CD4-positive, alpha-beta T cell treated with Interleukin-15 for 1 hour (primary cell): Measurements from ENCODE around the gene LDLRAD4.

Experiments used
- DNase-seq: peaks from one replicate; pipeline ENCODE4 v3.0.0-alpha.2; 2020

Gene LDLRAD4

DNA sequence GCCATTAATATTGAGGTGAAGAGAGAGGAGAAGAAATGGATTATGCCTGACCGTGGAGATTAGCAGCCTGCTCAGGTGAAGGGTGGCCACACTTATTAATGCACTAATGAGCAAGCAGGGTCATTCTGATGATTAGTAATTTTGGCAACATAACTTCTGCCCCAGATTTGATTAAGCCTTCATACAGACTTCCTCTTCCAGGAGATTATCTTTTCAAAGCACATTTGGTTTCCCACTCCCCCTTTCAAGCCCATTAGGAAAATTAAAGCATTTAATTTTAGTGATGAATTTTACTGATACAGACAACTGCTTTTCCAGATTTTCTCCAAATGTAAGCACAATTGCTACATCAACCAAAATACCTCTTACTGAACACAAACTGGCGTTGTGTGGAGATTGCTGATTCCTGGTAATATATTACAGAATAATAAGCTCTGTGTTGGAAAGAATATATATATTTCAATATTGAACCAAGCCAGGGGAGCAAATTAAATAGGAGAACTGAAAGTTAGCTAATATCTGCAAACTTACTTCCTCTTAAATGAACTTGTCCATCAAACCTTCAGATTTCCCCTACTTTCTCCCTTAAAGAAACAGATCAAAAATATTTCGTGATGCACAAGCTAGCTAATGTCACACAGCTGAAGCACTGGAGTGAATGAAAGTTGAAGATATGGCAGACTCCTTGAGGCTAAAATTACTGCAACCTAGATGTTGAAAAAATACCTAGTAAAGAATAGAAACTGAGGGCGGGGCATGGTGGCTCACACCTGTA lies 367.0 kb downstream of the LDLRAD4 start:
- DNase-seq: no peak

DNA sequence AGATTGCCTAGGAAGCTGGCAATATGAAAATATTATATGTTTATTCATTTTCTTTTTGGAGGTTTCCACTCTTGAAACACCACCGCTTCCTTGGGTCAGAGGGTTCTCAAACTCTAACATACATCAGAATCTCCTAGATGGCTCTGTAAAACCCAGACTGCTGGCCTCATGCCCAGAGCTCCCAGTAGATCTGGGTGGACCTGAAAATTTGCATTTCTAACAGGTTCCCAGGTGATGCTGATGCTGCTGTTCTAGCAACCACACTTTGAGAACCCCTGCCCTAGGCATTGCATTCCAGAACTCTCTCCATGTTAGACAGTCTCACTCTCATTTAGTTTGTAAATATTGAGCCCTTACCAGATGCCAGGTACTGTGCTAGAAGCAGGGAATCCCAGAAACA lies 368.4 kb downstream of the LDLRAD4 start:
- no peak for DNase-seq

DNA sequence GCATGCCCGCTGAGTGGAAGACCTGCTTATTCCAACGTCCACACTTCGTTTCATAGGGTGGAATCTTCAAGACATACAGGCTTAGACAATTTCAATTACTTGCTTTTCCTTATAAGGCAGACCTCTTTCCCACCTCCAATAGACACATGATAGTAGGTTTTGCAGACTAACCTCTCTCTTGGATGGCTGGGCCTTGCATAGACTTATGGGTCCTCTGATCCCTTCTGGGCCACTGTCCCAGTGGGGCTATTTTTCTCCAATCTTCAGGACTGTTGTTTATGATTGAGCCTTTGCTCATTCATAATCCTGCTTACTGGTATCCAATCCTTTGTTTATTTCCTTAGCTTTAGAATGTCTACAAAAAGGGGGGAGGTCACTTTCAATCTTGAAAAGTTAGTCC lies 368.9 kb downstream of the LDLRAD4 start:
- DNase-seq: no peak

DNA sequence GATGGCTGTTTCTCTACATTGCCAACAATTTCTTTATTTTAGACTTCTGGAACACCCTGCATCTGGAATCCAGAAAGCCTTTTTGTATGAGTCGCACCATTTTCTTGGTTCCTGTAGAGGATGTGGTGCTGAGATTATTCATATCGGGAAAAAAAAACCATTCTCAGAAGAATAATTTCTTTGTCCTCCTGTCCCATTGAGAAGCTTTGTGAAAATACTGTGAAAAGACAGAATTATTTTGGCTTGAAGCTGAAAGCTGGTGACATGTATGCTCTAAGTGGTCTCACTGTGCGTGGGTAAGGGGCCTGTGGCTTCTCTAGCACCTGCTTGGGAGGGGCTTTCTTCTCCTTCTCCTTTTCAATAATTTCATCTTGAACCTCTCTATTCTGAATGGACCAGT lies 369.4 kb downstream of the LDLRAD4 start:
- no peak for DNase-seq

DNA sequence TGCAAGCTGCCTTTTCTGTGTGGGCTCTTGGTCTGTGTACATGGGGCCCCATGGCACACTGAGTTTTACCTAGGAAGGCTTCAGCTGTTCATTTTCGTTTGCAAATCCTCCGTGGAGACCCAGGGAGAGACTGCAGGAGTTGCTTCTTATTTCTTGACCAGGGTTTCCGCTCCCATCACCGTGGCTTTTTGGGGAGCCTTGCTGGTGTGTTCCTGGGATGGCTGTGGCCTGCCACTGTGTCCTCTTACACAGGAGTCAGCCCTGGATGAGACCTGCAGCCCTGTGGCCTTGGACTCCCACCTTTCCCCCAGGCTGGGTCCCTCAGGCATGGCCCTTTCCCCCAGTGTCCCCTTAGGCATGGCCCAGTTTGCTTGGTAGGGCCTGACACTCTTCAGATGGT lies 370.8 kb downstream of the LDLRAD4 start:
- DNase-seq: no peak

DNA sequence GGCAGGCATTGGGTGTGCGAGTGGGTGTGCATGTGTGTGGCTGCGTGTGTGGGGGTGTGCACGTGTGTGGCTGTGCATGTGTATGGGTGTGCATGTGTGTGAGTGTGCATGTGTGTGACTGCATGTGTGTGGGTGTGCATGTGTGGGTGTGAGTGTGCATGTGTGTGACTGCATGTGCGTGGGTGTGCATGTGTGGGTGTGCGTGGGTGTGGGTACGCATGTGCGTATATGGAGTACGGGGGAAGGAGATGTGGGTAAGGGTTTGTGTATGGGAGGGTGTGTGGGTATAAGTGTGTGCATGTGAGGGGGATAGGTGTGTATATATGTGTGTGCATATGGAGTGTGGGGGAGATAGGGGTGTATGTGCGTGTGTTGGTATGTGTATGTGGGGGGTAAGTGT lies 371.4 kb downstream of the LDLRAD4 start:
- no peak for DNase-seq

DNA sequence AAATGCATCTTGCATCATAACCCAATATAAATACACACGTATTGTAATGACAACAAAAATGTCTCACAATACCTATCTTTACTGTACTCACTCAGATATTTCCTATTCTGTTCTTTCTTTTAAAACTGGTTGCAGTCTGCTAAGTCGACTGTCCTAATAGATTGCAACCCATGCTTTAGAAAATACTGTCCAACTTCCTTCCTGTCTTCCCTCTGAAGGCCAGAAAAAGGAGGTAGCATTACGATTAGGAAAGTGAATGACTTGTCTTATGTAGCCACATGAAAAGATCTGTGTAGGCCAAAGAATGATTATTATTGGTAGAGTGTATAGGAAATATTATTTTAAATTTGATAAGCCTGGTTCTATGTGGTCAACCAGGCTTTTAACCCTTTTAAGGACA lies 373.7 kb downstream of the LDLRAD4 start:
- DNase-seq: no peak

DNA sequence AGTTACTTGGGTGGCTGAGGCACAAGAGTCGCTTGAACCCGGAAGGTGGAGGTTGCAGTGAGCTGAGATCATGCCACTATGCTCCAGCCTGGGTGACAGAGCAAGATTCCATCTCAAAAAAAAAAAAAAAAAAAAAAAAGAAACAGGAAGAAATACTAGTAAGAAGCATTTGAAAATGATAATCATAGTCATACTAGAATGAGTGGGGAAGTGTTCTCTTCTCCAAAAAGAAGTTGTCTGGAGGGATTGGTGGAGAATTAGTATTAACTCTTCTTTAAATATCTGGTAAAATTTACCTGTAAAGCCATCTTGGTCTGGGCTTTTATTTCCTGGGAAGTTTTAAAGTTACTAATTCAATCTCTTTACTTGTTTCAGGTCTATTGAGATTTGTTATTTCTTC lies 376.0 kb downstream of the LDLRAD4 start:
- no peak for DNase-seq

DNA sequence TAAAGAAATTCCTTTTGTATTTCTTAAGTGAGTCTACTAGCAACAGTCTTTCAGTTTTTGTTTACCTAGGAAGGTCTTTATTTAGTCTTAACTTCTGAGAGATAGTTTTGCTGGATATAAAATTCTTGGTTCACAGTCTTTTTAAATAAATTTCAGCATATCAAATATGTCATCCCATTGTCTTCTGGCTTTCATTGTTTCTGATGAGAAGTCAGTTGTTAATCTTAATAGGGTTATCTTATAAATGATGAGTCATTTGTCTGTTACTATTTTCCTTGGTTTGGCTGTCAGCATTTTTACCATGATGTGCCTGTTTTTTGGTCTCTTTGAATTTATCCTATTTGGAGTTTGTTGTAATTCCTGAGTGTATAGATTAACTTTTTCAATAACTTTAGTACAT lies 378.5 kb downstream of the LDLRAD4 start:
- no peak for DNase-seq

DNA sequence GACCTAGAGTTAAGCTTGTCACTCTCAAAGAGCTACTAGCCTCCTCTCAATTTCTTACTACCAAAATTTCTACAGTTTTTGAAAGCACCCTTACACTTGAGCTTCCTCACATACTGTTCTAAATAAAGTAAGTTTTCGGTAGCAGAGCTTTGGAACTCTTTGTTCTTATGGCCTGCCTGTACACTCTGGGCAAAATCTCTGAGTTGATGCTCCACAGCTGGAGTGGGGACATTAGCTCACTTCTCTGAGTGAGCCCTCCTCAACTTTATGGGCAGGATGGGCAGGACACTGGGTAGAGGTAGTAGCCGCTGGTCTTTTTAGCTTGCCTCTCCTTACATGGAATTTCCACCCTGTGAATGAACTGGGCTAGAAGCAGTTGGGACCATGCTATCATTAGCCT lies 380.0 kb downstream of the LDLRAD4 start:
- no peak for DNase-seq

DNA sequence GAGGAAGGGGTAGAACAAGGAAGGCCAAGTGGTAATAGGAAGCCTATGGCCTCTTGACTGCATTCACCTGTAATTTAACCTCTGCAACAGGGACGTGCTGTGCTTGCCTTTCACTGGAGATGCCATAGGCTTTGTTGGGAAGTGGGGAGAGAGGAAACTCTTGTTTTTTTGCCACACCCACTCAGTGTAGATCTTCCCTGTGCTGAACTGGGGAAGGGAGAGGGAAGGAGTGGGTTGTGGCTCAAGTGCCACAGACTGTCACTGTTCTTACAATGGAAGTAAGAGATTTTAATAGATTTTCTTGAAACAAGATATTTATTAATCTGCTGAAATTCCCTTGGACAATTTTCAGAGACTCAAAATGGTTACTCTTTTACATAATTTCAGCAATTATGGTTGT lies 380.5 kb downstream of the LDLRAD4 start:
- no peak for DNase-seq

DNA sequence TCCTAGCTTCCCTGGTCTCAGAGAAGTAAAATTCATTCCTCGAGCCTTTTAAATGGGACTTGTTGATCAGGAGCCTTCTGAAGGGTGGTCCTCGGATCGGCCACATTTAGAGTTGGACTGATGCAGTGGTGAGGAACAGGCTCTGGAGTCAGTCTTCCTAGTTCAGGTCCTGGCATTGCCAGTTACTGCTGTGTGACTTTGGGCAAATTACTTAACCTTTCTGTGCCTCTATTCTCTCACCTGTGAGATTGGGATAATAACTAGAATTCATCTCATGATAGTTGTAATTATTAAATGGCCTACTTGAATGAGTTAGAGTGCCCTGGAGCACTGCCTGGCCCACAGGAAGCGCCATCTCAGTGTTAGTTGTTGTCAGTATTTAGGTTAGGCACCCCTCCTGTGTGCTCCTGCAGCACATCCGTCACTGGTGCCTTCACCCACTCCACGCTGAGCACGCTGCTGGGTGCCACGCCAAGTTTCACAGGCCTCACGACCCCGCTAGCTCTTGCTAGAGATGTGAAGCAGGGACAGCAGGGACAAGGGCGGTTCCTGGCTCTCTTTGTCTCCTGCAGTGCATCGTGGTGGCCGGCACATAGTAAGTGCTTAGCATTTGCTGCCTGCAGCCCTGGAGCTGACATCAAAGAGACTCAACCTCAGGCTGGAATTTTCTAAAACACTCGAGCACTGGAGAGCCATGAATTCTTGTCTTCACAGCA lies 384.9 kb downstream of the LDLRAD4 start:
- no peak for DNase-seq

DNA sequence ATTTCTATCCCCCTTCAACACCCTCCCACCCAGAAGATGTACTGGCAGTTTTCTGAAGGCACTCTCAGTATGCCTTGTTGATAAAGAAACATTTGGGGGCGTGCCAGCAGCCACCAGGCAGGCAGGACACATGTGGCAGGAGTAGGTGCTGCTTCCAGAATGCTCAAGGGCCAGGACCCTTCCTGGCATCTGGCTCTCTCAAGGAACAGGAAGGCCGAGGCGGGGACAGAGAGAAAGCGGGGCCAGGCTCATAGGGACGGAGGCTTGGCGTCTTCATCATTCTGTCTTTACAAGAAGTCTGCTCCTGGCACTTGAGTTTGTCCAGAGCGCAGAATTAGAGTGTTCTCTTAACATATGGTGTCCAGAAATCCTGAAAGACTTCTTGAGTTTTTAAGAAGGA lies 386.2 kb downstream of the LDLRAD4 start:
- no peak for DNase-seq

DNA sequence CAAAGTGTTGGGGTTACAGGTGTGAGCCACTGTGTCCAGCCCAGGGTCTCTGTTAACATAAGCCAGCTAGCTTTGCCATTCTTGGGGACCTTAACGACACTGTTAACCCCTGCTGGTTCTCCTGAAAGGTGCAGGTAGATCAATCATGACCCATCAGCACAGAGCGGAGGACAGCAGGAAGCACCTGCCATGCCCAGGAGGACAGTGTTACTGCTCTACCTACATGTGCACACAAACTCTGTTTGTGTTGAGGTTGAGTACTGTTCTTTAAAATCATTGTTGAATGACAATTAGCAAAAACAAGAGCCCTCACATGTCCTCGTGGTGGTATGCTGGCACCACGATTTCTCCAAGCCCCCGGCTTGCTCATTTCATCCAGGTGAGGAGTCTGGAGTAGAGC lies 386.9 kb downstream of the LDLRAD4 start:
- no peak for DNase-seq

DNA sequence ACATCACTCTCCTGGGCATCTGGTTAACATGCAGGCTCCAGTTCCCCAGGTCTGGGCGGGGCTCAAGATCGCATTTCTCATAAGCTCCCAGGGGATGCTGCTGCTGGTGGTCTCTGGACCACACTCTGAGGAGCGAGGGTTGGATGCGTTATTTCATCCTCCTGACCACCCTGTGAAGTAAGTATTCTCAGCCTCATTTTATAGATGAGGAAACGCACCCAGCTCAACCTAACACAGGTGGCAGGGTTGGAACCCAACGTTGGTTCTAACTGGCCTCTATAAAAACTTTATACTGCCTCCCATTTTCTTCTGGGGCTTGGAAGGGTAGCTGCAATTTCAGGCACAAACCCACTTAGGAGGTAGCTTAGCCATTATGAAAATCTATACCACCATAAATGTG lies 387.3 kb downstream of the LDLRAD4 start:
- no peak for DNase-seq

DNA sequence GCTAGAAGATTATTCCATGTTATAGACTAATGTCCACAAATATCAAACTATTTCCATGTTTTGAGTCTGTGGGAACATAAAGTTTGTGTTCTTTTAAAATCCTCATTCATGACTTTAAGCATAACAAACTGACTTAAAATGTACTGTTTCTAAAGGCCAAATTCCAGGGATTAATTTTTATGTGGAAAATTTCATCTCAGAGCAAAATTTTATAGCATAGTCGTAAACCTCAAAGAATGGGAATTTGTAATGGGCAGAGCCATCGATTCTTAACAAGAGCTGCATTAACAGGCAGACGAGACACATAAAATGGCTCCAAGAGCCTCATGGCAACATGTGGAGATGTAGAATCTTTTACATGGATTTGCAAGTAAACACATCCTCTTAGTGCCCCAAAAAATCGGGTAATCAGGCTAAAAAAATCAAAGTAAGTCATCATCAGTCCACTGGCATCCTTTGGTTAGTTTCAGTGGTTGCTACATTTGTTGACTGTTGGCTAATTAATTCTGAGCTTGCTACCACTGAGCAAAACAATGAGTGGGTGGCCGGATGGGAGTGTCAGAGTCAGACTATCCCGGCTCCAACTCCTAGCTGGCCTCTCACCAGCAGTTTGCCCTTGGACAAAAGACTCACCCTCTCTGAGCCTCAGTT lies 388.2 kb downstream of the LDLRAD4 start:
- DNase-seq: no peak

DNA sequence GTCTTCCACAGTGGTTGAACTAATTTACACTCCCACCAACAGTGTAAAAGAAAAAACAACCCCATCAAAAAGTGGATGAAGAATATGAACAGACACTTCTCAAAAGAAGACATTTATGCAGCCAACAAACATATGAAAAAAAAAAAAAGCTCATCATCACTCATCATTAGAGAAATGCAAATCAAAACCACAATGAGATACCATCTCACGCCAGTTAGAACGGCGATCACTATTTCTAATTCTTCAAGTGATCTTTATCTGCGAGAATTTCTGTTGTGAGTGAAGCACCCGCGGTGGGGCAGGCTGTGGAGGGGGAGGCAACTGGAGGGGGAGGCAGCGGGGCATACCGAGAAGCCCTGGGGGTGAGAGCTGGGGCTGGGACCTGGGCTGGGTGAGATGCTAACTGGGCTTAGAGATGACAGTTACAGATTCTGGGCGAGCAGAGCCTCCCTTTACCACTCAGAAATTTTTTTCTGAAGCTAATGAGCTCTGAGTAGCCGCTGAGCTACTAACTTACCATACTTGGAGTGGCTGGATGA lies 389.5 kb downstream of the LDLRAD4 start:
- peak; percentile 43 for DNase-seq

DNA sequence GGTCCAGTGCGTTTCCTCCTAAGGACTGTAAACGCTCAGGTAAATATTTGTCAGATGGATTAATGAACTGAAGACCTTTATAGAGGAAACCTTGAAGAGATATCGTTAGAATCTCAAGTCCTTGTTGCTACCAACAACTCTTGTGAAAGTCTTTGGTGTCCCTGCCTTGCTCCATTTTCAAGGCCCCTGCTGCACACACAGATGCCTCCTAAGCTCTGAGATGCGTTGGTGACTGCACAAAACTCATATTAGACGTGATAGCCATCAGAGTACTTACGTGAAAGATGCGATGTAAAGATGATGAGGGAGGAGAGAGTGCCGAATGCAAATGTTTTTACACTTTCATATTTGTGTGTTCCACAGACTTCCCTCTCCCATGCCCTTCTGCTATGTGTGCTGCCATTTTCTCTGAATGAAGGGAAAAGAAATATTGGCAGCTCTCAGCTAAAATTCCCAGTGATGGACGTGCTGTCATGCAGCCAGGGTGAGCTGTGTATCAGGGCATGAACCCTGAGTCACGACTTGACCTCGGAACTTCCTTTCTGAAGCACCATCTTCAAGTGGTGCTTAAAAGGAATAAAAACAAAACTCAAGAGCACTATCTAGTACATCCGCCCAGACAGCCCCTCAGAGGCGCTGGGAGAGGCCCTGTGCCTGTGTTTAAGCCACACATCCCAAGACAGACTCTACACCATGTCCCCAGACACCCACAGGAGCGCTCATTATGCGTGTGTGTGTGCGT lies 390.4 kb downstream of the LDLRAD4 start:
- DNase-seq: peak; percentile 33

DNA sequence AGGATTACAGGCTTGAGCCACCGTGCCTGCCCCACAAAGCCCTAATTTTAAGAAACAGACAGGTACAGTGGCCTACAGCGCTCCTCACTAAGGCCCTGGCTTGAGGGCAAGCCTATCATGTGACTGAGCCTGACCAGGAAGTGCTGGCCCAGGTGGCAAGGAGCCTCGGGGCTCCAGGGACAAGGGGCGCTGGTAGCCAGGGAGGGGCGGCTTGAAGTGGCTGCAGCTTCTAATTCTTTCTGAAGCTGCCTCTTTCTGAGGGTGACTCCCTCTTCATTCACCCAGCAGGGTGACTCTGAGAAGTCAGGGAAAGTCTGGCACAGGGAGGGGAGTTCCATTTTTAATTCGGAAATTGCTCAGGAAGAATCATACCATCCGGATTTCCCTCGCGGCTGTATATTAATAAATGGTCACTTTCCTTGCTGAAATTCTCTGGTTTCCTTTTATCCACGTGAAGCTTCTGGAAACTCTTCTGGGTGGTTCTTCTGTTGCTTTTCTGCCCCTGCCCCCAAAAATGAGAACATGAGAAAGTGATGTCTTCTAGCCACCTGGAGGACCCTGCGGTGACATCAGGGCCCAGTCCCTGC lies 392.1 kb downstream of the LDLRAD4 start:
- no peak for DNase-seq

DNA sequence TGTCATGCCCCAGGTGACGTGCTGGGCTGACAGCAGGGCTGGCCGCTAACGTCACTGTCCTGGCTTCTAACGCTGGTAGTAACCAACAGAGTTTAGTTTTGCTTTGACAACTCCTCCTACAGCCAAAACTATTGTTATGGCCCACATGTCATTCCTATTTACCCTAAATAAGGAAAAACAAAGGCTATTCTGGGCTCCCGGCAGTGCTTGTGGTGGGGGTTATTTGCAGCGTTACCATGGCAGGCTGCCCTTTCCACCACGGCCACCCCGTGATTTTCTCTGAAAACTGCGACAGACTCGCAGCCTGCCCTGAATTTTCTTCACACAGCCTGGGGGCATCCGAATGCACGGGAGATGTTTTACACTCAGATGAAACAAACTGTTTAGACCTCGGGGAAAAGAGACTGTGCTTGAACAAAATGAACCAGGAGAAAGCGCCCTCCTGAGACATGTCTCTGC lies 392.6 kb downstream of the LDLRAD4 start:
- peak; percentile 88 for DNase-seq

DNA sequence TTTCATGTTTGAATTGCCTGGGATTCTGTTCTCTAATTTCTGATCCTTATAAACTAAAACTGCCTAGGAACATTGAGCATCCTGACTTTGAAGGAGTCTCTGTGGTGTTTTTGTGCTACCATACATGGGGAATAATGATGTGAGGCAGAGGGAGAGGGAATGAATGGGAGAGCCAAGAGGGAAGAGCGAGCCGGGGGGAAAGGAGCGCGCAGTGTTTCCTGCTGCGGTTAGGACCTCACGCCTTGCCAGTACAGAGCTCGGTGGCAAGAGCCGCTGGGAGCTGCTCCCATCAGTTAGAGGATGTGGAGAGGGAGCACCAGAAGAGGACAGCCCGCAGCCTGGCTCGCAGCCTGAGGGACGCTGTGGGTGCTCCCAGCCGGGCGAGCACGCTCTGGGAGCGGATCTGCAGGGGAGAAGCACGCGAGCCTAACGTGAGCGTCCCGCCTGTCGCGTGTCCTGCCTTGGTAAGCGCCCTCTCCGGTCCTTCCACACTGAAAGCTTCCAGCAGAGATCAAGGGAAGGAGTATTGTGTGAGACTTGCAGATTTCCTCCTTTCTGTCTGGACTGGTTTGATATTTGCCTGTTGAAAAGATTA lies 393.1 kb downstream of the LDLRAD4 start:
- DNase-seq: peak; percentile 39
